AG04450 (cell line): ENCODE results near the gene TPD52L1. TPM values are rescaled to one million over a fixed set of nuclear protein-coding genes. Genes with fewer than 3 reads are reported as not detected.

Source experiments
- CTCF ChIA-PET: fragments of 300-600, 350-600 bp; formaldehyde crosslinking; extraction: SDS; loops from one replicate; lab custom pipeline; 2022; ENCODE audit warnings: antibody characterized with exemption, inconsistent platforms; lab: Charles Lee
- POLR2A ChIA-PET: fragments of 350-600 bp; formaldehyde crosslinking; extraction: SDS; loops from one replicate; lab custom pipeline; 2021; ENCODE audit warnings: antibody characterized with exemption, inconsistent platforms; lab: Yijun Ruan, JAX
- DNase-seq: peaks from one replicate; pipeline ENCODE4 v3.0.0-alpha.2; 2011; ENCODE audit warnings: low read depth, low spot score
- H3K27ac ChIP-seq: one replicate; pipeline ENCODE4 v1.5.1; 2012; ENCODE audit warnings: low read depth, low read length, control low read depth
- H3K27me3 ChIP-seq: one replicate; pipeline ENCODE4 v1.6.0; 2012; ENCODE audit warnings: low read length; ENCODE audit not compliant: control insufficient read depth, insufficient read depth
- H3K4me3 ChIP-seq: 2 replicates; pipeline ENCODE4 v1.5.1; 2011; ENCODE audit warnings: mild to moderate bottlenecking, low read depth, low read length, control low read depth
- H3K9me3 ChIP-seq: 2 replicates; pipeline ENCODE4 v1.5.1; 2012; ENCODE audit warnings: low read length; ENCODE audit not compliant: control insufficient read depth, insufficient read depth
- CTCF ChIP-seq: IDR thresholded peaks from 2 replicates; pipeline ENCODE4 v1.5.1; 2011; ENCODE audit warnings: low read depth, low read length, control low read depth, inconsistent platforms
- polyA plus RNA-seq: library from polyadenylated mRNA; depleted of rRNA; stranded (reverse); fragments of >200 nt; gene quantifications from 2 replicates; pipeline ENCODE4 v1.2.3, GENCODE V29; 2011

Gene TPD52L1
- polyA plus RNA-seq, 1 experiment: 11.1 TPM

- no peak overlapping the region for H3K27ac ChIP-seq
- ChIA-PET POLR2A (no interaction called here), CTCF (interaction anchor here (1.6 to 1.8 kb wide), 2 partner anchors 12 to 15 kb away, joined by 4 to 5 read pairs; partner anchors contain the start of gene TPD52L1)
- H3K9me3 ChIP-seq: no peaks in the 10 kb centered on the region
- H3K4me3 ChIP-seq: no peak overlapping the region
- no peak for TF ChIP-seq CTCF
- no peak for DNase-seq
- no peaks in the 10 kb centered on the region for H3K27me3 ChIP-seq
These were observed 11.7 kb downstream of the TPD52L1 start for GRCh38 chr6:125165256-125165655.

DNA sequence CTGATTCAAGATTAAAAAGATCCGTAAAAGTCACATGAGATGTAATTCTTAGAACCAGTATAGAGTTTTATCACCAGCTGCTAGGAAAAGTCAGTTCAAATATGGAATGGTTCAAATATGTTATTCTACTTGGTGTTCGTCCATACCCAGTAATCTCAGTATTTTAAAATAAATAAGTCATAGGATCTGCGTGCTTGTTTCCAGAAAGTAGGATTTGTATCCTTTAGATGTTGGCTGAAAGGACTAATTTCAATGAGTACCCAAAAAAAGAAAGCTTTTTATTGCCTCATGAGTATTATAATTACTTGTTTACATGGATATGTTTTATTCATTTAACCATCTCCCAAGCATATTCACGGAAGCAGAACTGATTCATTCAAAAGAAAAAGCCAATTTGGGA, 12.2 kb downstream of the TPD52L1 start:
- no peak for TF ChIP-seq CTCF
- Histone ChIP-seq H3K27ac (no peak overlapping the region), H3K4me3 (no peak overlapping the region), H3K9me3 (no peaks in the 10 kb centered on the region), H3K27me3 (no peaks in the 10 kb centered on the region)
- DNase-seq: no peak
- ChIA-PET POLR2A (no interaction called here), CTCF (interaction anchor here (1.6 to 1.8 kb wide), 2 partner anchors 12 to 16 kb away, joined by 4 to 5 read pairs; partner anchors contain the start of gene TPD52L1)

DNA sequence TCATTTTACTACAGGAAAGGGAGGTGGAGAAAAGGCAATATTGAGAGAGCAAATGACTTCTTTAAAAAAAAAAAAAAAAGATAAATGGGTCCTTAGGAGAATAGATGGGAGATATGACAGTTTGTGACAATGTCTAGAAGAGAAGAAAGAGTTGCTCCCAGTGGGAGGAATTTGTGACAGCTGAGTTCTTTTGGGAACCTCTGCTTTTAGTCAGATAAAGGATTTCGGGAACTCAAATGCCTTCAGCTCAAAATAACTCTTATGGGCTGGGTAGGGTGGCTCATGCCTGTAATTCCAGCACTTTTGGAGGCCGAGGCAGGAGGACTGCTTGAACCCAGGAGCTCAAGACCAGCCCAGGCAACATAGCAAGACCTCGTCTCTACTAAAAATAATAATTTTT, 13.1 kb downstream of the TPD52L1 start:
- DNase-seq: no peak
- no peak overlapping the region for H3K4me3 ChIP-seq
- POLR2A ChIA-PET: no interaction called here
- no peaks in the 10 kb centered on the region for H3K27me3 ChIP-seq
- TF ChIP-seq CTCF: no peak
- no peak overlapping the region for H3K27ac ChIP-seq
- H3K9me3 ChIP-seq: no peaks in the 10 kb centered on the region
- CTCF ChIA-PET: interaction anchor here (0.6 to 1.8 kb wide), 3 partner anchors 13 to 1372 kb away, joined by 3 to 5 read pairs (median 4); partner anchors contain the start of gene TPD52L1

DNA sequence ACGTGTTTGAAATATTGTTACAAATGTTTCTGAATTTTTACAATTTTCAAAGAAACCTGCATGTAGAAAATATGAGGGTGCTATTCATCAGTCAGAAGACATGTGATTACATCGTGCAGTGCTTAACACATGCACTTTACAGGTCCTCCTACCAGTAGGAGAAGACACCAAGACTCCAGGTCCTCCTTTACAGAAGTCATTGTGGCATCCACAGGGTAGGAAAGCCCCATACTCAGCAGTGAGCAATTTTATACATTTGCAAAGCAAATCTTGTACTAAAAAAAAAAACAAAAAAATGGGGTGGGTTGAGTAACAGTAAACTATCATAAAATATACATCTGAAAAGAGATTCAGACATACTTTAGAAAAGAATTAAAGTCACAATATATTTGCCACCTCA, 14.0 kb downstream of the TPD52L1 start:
- Histone ChIP-seq H3K4me3 (no peak overlapping the region), H3K9me3 (no peaks in the 10 kb centered on the region), H3K27me3 (no peaks in the 10 kb centered on the region), H3K27ac (no peak overlapping the region)
- ChIA-PET POLR2A (no interaction called here), CTCF (no interaction called here)
- DNase-seq: no peak
- no peak for TF ChIP-seq CTCF

GRCh38 chr6:125169058-125169457, 15.5 kb downstream of the TPD52L1 start:
- POLR2A ChIA-PET: no interaction called here
- CTCF ChIA-PET: interaction anchor here (1.1 to 1.8 kb wide), 2 partner anchors 13 to 55 kb away, joined by 4 read pairs; no protein-coding TSS in a partner anchor
- DNase-seq: no peak
- TF ChIP-seq CTCF: no peak
- no peak overlapping the region for H3K27ac ChIP-seq
- H3K9me3 ChIP-seq: no peaks in the 10 kb centered on the region
- H3K27me3 ChIP-seq: no peaks in the 10 kb centered on the region
- H3K4me3 ChIP-seq: no peak overlapping the region
